SK-N-SH (cell line): ENCODE results near the gene DPYSL4. TPM values are rescaled to one million over a fixed set of nuclear protein-coding genes. Genes with fewer than 3 reads are reported as not detected.

Experiments
- CTCF ChIA-PET: fragments of 300-600, 350-600 bp; formaldehyde crosslinking; extraction: SDS; loops from one replicate; lab custom pipeline; 2021; lab: Yijun Ruan, JAX
- POLR2A ChIA-PET: fragments of 350-600 bp; sonication (Branson Sonifier 250); formaldehyde crosslinking; extraction: SDS; loops from one replicate; lab custom pipeline; 2020; ENCODE audit warnings: antibody characterized with exemption, inconsistent platforms; lab: Yijun Ruan, JAX
- DNase-seq: peaks from one replicate; pipeline ENCODE4 v3.0.0; 2012
- H2AFZ ChIP-seq: fragments of 200-600 bp; sonication (generic); 2 replicates; pipeline ENCODE4 v1.8.1; 2016; ENCODE audit warnings: antibody characterized with exemption, mild to moderate bottlenecking, low read depth
- H3F3A ChIP-seq: fragments of 200-600 bp; sonication (generic); replicated peaks from 2 replicates; pipeline ENCODE3; 2016; ENCODE audit warnings: antibody characterized with exemption, mild to moderate bottlenecking; ENCODE audit not compliant: insufficient read depth
- H3K27ac ChIP-seq, 2 experiments: fragments of 200-500 bp in 1 of 2; fragments of 200-600 bp in 1 of 2; sonication (Bioruptor generic) in 1 of 2; sonication (generic), shearing (Covaris generic) in 1 of 2; 2 replicates each; pipeline versions ENCODE4 v1.5.1 to v1.6.1; 2014 to 2016; ENCODE audit warnings: low read depth in 2 of 2, inconsistent platforms in 1 of 2, low read length in 1 of 2, mild to moderate bottlenecking in 1 of 2, mixed read lengths in 1 of 2
- H3K27me3 ChIP-seq: fragments of 200-600 bp; sonication (generic), shearing (Covaris generic); 2 replicates; pipeline ENCODE4 v1.6.1; 2016; ENCODE audit warnings: mixed run types; ENCODE audit not compliant: insufficient read depth
- H3K36me3 ChIP-seq, 2 experiments: fragments of 200-500 bp in 1 of 2; fragments of 200-600 bp in 1 of 2; sonication (Bioruptor generic) in 1 of 2; sonication (generic) in 1 of 2; replicated peaks in 1 of 2; 2 replicates each; pipeline versions ENCODE3 to v1.5.1; 2014 to 2016; ENCODE audit warnings: low read length in 1 of 2, mild to moderate bottlenecking in 1 of 2; ENCODE audit not compliant: insufficient read depth in 2 of 2, control insufficient read depth in 1 of 2
- H3K4me1 ChIP-seq, 2 experiments: fragments of 200-500 bp in 1 of 2; fragments of 200-600 bp in 1 of 2; sonication (Bioruptor generic) in 1 of 2; sonication (generic), shearing (Covaris generic) in 1 of 2; 2 replicates each; pipeline versions ENCODE4 v1.5.1 to v1.6.1; 2014 to 2016; ENCODE audit warnings: low read depth in 1 of 2, low read length in 1 of 2, mixed run types in 1 of 2; ENCODE audit not compliant: insufficient read depth in 2 of 2, control insufficient read depth in 1 of 2
- H3K4me2 ChIP-seq: fragments of 200-600 bp; sonication (generic), shearing (Covaris generic); 2 replicates; pipeline ENCODE4 v1.6.1; 2017; ENCODE audit warnings: mixed run types
- H3K4me3 ChIP-seq, 2 experiments: fragments of 200-500 bp in 1 of 2; fragments of 200-600 bp in 1 of 2; sonication (Bioruptor generic) in 1 of 2; sonication (generic), shearing (Covaris generic) in 1 of 2; 2 replicates each; pipeline versions ENCODE4 v1.5.1 to v1.8.1; 2014 to 2016; ENCODE audit warnings: low read depth in 2 of 2, inconsistent platforms in 1 of 2, low read length in 1 of 2, mild to moderate bottlenecking in 1 of 2, mixed read lengths in 1 of 2, moderate library complexity in 1 of 2
- H3K79me2 ChIP-seq: fragments of 200-600 bp; sonication (generic); 2 replicates; pipeline ENCODE4 v1.8.1; 2017; ENCODE audit warnings: mild to moderate bottlenecking; ENCODE audit not compliant: insufficient read depth
- H3K9ac ChIP-seq: fragments of 200-600 bp; sonication (generic); 2 replicates; pipeline ENCODE4 v1.6.1; 2017; ENCODE audit warnings: mixed run types
- H3K9me2 ChIP-seq: fragments of 200-600 bp; sonication (generic); 2 replicates; pipeline ENCODE4 v1.6.1; 2017; ENCODE audit warnings: mixed run types
- H3K9me3 ChIP-seq: fragments of 200-600 bp; sonication (generic); 2 replicates; pipeline ENCODE4 v1.6.1; 2017; ENCODE audit warnings: mixed run types, mild to moderate bottlenecking, moderate library complexity
- H4K20me1 ChIP-seq: fragments of 200-600 bp; sonication (generic); 2 replicates; pipeline ENCODE4 v1.6.1; 2017; ENCODE audit warnings: mild to moderate bottlenecking, mixed run types; ENCODE audit not compliant: insufficient read depth
- CHD2 ChIP-seq: fragments of 150-350 bp; IDR thresholded peaks from 2 replicates; pipeline ENCODE4 v1.6.1; 2018; ENCODE audit warnings: low read length; ENCODE audit not compliant: partially characterized antibody
- ELF1 ChIP-seq: IDR thresholded peaks from 2 replicates; pipeline ENCODE4 v1.4.0; 2012
- FOXM1 ChIP-seq: IDR thresholded peaks from 2 replicates; pipeline ENCODE4 v1.4.0; 2012; ENCODE audit warnings: low read depth, mild to moderate bottlenecking
- IRF3 ChIP-seq: fragments of 150-350 bp; IDR thresholded peaks from 2 replicates; pipeline ENCODE4 v1.6.1; 2016; ENCODE audit warnings: mild to moderate bottlenecking, low read depth, low read length
- MEF2A ChIP-seq: IDR thresholded peaks from 2 replicates; pipeline ENCODE4 v1.4.0; 2012; ENCODE audit warnings: low read depth, borderline replicate concordance
- MXI1 ChIP-seq: IDR thresholded peaks from 2 replicates; pipeline ENCODE4 v1.6.1; 2012; ENCODE audit warnings: mild to moderate bottlenecking, low read depth, low read length, improper control_type of control experiment
- POLR2AphosphoS5 ChIP-seq: IDR thresholded peaks from 2 replicates; pipeline ENCODE4 v1.6.1; 2012; ENCODE audit warnings: low read depth, low read length
- RFX5 ChIP-seq: IDR thresholded peaks from 2 replicates; pipeline ENCODE4 v1.6.1; 2012; ENCODE audit warnings: mild to moderate bottlenecking, improper control_type of control experiment, low read length
- SIN3A ChIP-seq: IDR thresholded peaks from 2 replicates; pipeline ENCODE4 v1.6.1; 2012; ENCODE audit warnings: low read depth, mild to moderate bottlenecking, low read length, moderate library complexity, borderline replicate concordance
- SMC3 ChIP-seq: IDR thresholded peaks from 2 replicates; pipeline ENCODE4 v1.6.1; 2012; ENCODE audit warnings: low read depth, low read length, improper control_type of control experiment
- TAF1 ChIP-seq: IDR thresholded peaks from 2 replicates; pipeline ENCODE4 v1.6.1; 2012; ENCODE audit warnings: low read depth, mild to moderate bottlenecking, low read length, moderate library complexity, borderline replicate concordance
- TCF12 ChIP-seq: IDR thresholded peaks from 2 replicates; pipeline ENCODE4 v1.4.0; 2012
- TEAD4 ChIP-seq: IDR thresholded peaks from 2 replicates; pipeline ENCODE4 v1.4.0; 2012; ENCODE audit warnings: mild to moderate bottlenecking, borderline replicate concordance; ENCODE audit not compliant: insufficient read depth
- USF2 ChIP-seq: fragments of 150-350 bp; IDR thresholded peaks from 2 replicates; pipeline ENCODE4 v1.6.1; 2017; ENCODE audit warnings: antibody characterized with exemption, low read length, low read depth, borderline replicate concordance
- WGBS: methylation state at CpG from one replicate; pipeline ENCODE4 v1.1.6; 2017; ENCODE audit warnings: low lambda C conversion rate; 5-methylcytosine and 5-hydroxymethylcytosine counted together
- polyA plus RNA-seq, 3 experiments: library from polyadenylated mRNA; depleted of rRNA; stranded (reverse); fragments of >200 nt; gene quantifications; 2 replicates each; pipeline ENCODE4 v1.2.3, GENCODE V29; 2012
- TF ChIP-seq, protein P1 (sequence below): IDR thresholded peaks from 2 replicates; pipeline ENCODE4 v1.4.0; 2012; ENCODE audit warnings: low read depth, borderline replicate concordance
- TF ChIP-seq, protein P2 (sequence below): IDR thresholded peaks from 2 replicates; pipeline ENCODE4 v1.6.1; 2012; ENCODE audit warnings: mild to moderate bottlenecking, low read depth, low read length, moderate library complexity

The DPYSL4 gene
- polyA plus RNA-seq, 1 of the 3 experiments (the other 2 are of a cell fraction): 21.8 TPM

GRCh38 chr10:132145521-132146185 lies 41.1 kb upstream of the DPYSL4 start (continued):
- TF ChIP-seq, protein P1, sequence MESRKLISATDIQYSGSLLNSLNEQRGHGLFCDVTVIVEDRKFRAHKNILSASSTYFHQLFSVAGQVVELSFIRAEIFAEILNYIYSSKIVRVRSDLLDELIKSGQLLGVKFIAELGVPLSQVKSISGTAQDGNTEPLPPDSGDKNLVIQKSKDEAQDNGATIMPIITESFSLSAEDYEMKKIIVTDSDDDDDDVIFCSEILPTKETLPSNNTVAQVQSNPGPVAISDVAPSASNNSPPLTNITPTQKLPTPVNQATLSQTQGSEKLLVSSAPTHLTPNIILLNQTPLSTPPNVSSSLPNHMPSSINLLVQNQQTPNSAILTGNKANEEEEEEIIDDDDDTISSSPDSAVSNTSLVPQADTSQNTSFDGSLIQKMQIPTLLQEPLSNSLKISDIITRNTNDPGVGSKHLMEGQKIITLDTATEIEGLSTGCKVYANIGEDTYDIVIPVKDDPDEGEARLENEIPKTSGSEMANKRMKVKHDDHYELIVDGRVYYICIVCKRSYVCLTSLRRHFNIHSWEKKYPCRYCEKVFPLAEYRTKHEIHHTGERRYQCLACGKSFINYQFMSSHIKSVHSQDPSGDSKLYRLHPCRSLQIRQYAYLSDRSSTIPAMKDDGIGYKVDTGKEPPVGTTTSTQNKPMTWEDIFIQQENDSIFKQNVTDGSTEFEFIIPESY: no peak

- TF ChIP-seq MEF2A (no peak), IRF3 (no peak), USF2 (no peak), FOXM1 (no peak), TCF12 (no peak), SMC3 (no peak), ELF1 (no peak), TEAD4 (no peak), MXI1 (no peak), POLR2AphosphoS5 (no peak), CHD2 (no peak), SIN3A (no peak), TAF1 (no peak), RFX5 (no peak)
- TF ChIP-seq, protein P2, sequence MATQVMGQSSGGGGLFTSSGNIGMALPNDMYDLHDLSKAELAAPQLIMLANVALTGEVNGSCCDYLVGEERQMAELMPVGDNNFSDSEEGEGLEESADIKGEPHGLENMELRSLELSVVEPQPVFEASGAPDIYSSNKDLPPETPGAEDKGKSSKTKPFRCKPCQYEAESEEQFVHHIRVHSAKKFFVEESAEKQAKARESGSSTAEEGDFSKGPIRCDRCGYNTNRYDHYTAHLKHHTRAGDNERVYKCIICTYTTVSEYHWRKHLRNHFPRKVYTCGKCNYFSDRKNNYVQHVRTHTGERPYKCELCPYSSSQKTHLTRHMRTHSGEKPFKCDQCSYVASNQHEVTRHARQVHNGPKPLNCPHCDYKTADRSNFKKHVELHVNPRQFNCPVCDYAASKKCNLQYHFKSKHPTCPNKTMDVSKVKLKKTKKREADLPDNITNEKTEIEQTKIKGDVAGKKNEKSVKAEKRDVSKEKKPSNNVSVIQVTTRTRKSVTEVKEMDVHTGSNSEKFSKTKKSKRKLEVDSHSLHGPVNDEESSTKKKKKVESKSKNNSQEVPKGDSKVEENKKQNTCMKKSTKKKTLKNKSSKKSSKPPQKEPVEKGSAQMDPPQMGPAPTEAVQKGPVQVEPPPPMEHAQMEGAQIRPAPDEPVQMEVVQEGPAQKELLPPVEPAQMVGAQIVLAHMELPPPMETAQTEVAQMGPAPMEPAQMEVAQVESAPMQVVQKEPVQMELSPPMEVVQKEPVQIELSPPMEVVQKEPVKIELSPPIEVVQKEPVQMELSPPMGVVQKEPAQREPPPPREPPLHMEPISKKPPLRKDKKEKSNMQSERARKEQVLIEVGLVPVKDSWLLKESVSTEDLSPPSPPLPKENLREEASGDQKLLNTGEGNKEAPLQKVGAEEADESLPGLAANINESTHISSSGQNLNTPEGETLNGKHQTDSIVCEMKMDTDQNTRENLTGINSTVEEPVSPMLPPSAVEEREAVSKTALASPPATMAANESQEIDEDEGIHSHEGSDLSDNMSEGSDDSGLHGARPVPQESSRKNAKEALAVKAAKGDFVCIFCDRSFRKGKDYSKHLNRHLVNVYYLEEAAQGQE: no peak
- TF ChIP-seq, protein P1: no peak
- Histone ChIP-seq H3K79me2 (no peaks in the 10 kb centered on the region), H3K9me2 (no peaks in the 10 kb centered on the region), H4K20me1 (no peaks in the 10 kb centered on the region), H3K27me3 (no peaks in the 10 kb centered on the region), H3K9me3 (no peaks in the 10 kb centered on the region), H3K4me2 (no peak overlapping the region), H3K27ac (no peak overlapping the region), H3K4me3 (no peak overlapping the region), H3K4me1 (no peaks in the 10 kb centered on the region; a peak in 1 of 4 replicates), H3K36me3 (no peaks in the 10 kb centered on the region), H3K9ac (no peak overlapping the region), H2AFZ (no peak overlapping the region), H3F3A (no peaks in the 10 kb centered on the region)
- WGBS: 58% methylated on average over 6 of the region's 8 CpGs
- CTCF ChIA-PET: interaction anchor here (1.0 to 3.8 kb wide), 2 partner anchors 14 to 123 kb away, joined by 3 to 16 read pairs; no protein-coding TSS in a partner anchor
- DNase-seq: no peak
- POLR2A ChIA-PET: no interaction called here
These were observed 40.5 kb upstream of the DPYSL4 start for GRCh38 chr10:132146271-132146671.
